HL-60 (cell line): Measurements from ENCODE around the gene FNIP2.

Source experiments
- CTCF ChIP-seq: IDR thresholded peaks from one replicate; pipeline ENCODE4 v1.5.1; 2011; ENCODE audit warnings: low read length, control low read depth, inconsistent platforms; ENCODE audit not compliant: insufficient read depth
- GABPA ChIP-seq: IDR thresholded peaks from 2 replicates; pipeline ENCODE4 v1.6.1; 2012; ENCODE audit warnings: low read depth
- TF ChIP-seq, protein P1 (sequence below): IDR thresholded peaks from 2 replicates; pipeline ENCODE4 v1.6.1; 2012; ENCODE audit warnings: low read depth; ENCODE audit not compliant: insufficient replicate concordance

DNA sequence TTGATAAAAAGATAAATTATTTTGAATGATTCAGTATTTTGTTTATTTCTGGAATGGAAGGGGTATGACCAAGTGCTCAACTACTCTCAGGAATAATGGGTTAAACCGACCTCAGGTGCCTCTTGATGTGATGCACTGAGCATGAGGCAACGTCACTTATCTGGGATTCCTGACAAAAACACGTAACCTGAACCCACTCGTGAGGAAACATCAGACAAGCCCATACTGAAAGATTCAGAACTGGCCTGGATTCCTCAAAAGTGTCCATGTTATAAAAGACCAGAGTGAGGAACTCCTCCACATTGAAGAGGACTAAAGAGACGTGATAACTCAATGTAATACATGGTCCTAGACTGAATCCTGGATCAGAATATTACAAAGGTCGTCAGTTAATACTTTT, 144.0 kb downstream of the FNIP2 start:
- TF ChIP-seq CTCF = no peak
- TF ChIP-seq, protein P1, sequence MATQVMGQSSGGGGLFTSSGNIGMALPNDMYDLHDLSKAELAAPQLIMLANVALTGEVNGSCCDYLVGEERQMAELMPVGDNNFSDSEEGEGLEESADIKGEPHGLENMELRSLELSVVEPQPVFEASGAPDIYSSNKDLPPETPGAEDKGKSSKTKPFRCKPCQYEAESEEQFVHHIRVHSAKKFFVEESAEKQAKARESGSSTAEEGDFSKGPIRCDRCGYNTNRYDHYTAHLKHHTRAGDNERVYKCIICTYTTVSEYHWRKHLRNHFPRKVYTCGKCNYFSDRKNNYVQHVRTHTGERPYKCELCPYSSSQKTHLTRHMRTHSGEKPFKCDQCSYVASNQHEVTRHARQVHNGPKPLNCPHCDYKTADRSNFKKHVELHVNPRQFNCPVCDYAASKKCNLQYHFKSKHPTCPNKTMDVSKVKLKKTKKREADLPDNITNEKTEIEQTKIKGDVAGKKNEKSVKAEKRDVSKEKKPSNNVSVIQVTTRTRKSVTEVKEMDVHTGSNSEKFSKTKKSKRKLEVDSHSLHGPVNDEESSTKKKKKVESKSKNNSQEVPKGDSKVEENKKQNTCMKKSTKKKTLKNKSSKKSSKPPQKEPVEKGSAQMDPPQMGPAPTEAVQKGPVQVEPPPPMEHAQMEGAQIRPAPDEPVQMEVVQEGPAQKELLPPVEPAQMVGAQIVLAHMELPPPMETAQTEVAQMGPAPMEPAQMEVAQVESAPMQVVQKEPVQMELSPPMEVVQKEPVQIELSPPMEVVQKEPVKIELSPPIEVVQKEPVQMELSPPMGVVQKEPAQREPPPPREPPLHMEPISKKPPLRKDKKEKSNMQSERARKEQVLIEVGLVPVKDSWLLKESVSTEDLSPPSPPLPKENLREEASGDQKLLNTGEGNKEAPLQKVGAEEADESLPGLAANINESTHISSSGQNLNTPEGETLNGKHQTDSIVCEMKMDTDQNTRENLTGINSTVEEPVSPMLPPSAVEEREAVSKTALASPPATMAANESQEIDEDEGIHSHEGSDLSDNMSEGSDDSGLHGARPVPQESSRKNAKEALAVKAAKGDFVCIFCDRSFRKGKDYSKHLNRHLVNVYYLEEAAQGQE = no peak
- TF ChIP-seq GABPA = no peak
